H9 (cell line): ENCODE data around the gene EXOSC1. TPM values are rescaled to one million over a fixed set of nuclear protein-coding genes. Genes with fewer than 3 reads are reported as not detected.

ENCODE experiments used
- DNase-seq: peaks from one replicate; pipeline ENCODE4 v3.0.0-alpha.2; 2017
- H2AFZ ChIP-seq: one replicate; pipeline ENCODE4 v1.6.1; 2013; ENCODE audit warnings: mild to moderate bottlenecking, low read length, control low read depth, moderate library complexity
- H2AK5ac ChIP-seq: 2 replicates; pipeline ENCODE4 v1.6.1; 2013; ENCODE audit warnings: low read length, control low read depth, mixed read lengths; ENCODE audit not compliant: insufficient read length
- H2BK120ac ChIP-seq: one replicate; pipeline ENCODE4 v1.6.1; 2013; ENCODE audit warnings: low read depth, mild to moderate bottlenecking, low read length, control low read depth, inconsistent platforms; ENCODE audit not compliant: poor library complexity, severe bottlenecking
- H2BK12ac ChIP-seq: 2 replicates; pipeline ENCODE4 v1.6.1; 2013; ENCODE audit warnings: low read length, control low read depth, mixed read lengths, low read depth; ENCODE audit not compliant: insufficient read length
- H2BK15ac ChIP-seq: 2 replicates; pipeline ENCODE4 v1.6.1; 2013; ENCODE audit warnings: low read depth, low read length, control low read depth
- H2BK20ac ChIP-seq: one replicate; pipeline ENCODE4 v1.6.1; 2013; ENCODE audit warnings: low read depth, mild to moderate bottlenecking, low read length, control low read depth, inconsistent platforms; ENCODE audit not compliant: poor library complexity, severe bottlenecking
- H2BK5ac ChIP-seq: 2 replicates; pipeline ENCODE4 v1.6.1; 2013; ENCODE audit warnings: low read length, control low read depth, mixed read lengths; ENCODE audit not compliant: insufficient read length
- H3K14ac ChIP-seq: 2 replicates; pipeline ENCODE4 v1.6.1; 2013; ENCODE audit warnings: low read length, control low read depth; ENCODE audit not compliant: insufficient read depth
- H3K18ac ChIP-seq: 2 replicates; pipeline ENCODE4 v1.6.1; 2013; ENCODE audit warnings: low read depth, mild to moderate bottlenecking, mixed read lengths, low read length, control low read depth; ENCODE audit not compliant: insufficient read length
- H3K23ac ChIP-seq: 2 replicates; pipeline ENCODE4 v1.6.1; 2013; ENCODE audit warnings: low read length, control low read depth, mixed read lengths, low read depth; ENCODE audit not compliant: insufficient read length
- H3K23me2 ChIP-seq: 2 replicates; pipeline ENCODE4 v1.6.1; 2013; ENCODE audit warnings: low read depth, mild to moderate bottlenecking, mixed read lengths, low read length, control low read depth; ENCODE audit not compliant: insufficient read length, poor library complexity, severe bottlenecking
- H3K27ac ChIP-seq: 2 replicates; pipeline ENCODE4 v1.5.1; 2013; ENCODE audit warnings: low read length, control low read depth, mixed read lengths, low read depth; ENCODE audit not compliant: insufficient read length
- H3K27me3 ChIP-seq: 2 replicates; pipeline ENCODE4 v1.6.1; 2013; ENCODE audit warnings: low read length, control low read depth, inconsistent platforms; ENCODE audit not compliant: insufficient read depth
- H3K4ac ChIP-seq: 2 replicates; pipeline ENCODE4 v1.6.1; 2013; ENCODE audit warnings: low read depth, mild to moderate bottlenecking, control low read depth, inconsistent platforms, low read length, moderate library complexity
- H3K4me1 ChIP-seq: 2 replicates; pipeline ENCODE4 v1.6.1; 2013; ENCODE audit warnings: low read length, control low read depth, inconsistent platforms; ENCODE audit not compliant: insufficient read depth
- H3K4me2 ChIP-seq: 2 replicates; pipeline ENCODE4 v1.6.1; 2013; ENCODE audit warnings: low read length, control low read depth, mixed read lengths; ENCODE audit not compliant: insufficient read length, insufficient read depth
- H3K56ac ChIP-seq: 2 replicates; pipeline ENCODE4 v1.6.1; 2013; ENCODE audit warnings: low read depth, mild to moderate bottlenecking, mixed read lengths, low read length, control low read depth; ENCODE audit not compliant: insufficient read length
- H3K79me1 ChIP-seq: 2 replicates; pipeline ENCODE4 v1.6.1; 2013; ENCODE audit warnings: low read depth, mild to moderate bottlenecking, moderate library complexity, low read length, control low read depth, inconsistent platforms; ENCODE audit not compliant: insufficient read depth, poor library complexity, severe bottlenecking
- H3K79me2 ChIP-seq: 2 replicates; pipeline ENCODE4 v1.6.1; 2013; ENCODE audit warnings: low read length, control low read depth, inconsistent platforms; ENCODE audit not compliant: insufficient read depth
- H3K9ac ChIP-seq: 2 replicates; pipeline ENCODE4 v1.6.1; 2013; ENCODE audit warnings: low read length, control low read depth, mixed read lengths; ENCODE audit not compliant: insufficient read length; ENCODE audit errors: extremely low read depth
- H3K9me3 ChIP-seq: one replicate; pipeline ENCODE4 v1.6.1; 2013; ENCODE audit warnings: low read depth, low read length, inconsistent platforms; ENCODE audit not compliant: control insufficient read depth
- H3T11ph ChIP-seq: one replicate; pipeline ENCODE4 v1.6.1; 2013; ENCODE audit warnings: mild to moderate bottlenecking, low read length, control low read depth, inconsistent platforms
- H4K20me1 ChIP-seq: one replicate; pipeline ENCODE4 v1.6.1; 2013; ENCODE audit not compliant: control insufficient read depth, insufficient read length, insufficient read depth
- H4K5ac ChIP-seq: 2 replicates; pipeline ENCODE4 v1.6.1; 2013; ENCODE audit warnings: low read depth, mild to moderate bottlenecking, mixed read lengths, low read length, control low read depth; ENCODE audit not compliant: insufficient read length
- H4K8ac ChIP-seq: replicated peaks from 2 replicates; pipeline ENCODE4 v1.6.1; 2013; ENCODE audit warnings: low read length, control low read depth, mixed read lengths, low read depth; ENCODE audit not compliant: insufficient read length
- H4K91ac ChIP-seq: 2 replicates; pipeline ENCODE4 v1.6.1; 2013; ENCODE audit warnings: low read depth, mild to moderate bottlenecking, moderate library complexity, mixed read lengths, low read length, control low read depth; ENCODE audit not compliant: insufficient read length
- H3K27ac Mint-ChIP-seq, 3 experiments: 2 replicates in 2 of 3; 3 replicates in 1 of 3; pipeline ENCODE4 v1.8.0; 2020 to 2021; ENCODE audit warnings: mixed read lengths in 3 of 3, mild to moderate bottlenecking in 1 of 3, moderate library complexity in 1 of 3
- H3K27me3 Mint-ChIP-seq: 2 replicates; pipeline ENCODE4 v1.8.0; 2021; ENCODE audit warnings: low read depth, mild to moderate bottlenecking, moderate library complexity, mixed read lengths
- H3K36me3 Mint-ChIP-seq, 3 experiments: 2 replicates in 2 of 3; 3 replicates in 1 of 3; pipeline ENCODE4 v1.8.0; 2020 to 2021; ENCODE audit warnings: low read depth in 3 of 3, mixed read lengths in 3 of 3; ENCODE audit not compliant: insufficient read depth in 1 of 3
- H3K4me1 Mint-ChIP-seq, 2 experiments: 2 replicates each; pipeline ENCODE4 v1.8.0; 2020; ENCODE audit warnings: mixed read lengths in 2 of 2
- H3K4me3 Mint-ChIP-seq, 2 experiments: 2 replicates in 1 of 2; 3 replicates in 1 of 2; pipeline ENCODE4 v1.8.0; 2020 to 2021; ENCODE audit warnings: mild to moderate bottlenecking in 2 of 2, mixed read lengths in 2 of 2, moderate library complexity in 1 of 2
- H3K9me3 Mint-ChIP-seq, 2 experiments: 2 replicates in 1 of 2; 3 replicates in 1 of 2; pipeline ENCODE4 v1.8.0; 2020; ENCODE audit warnings: mild to moderate bottlenecking in 2 of 2, mixed read lengths in 2 of 2, moderate library complexity in 1 of 2
- CTCF ChIP-seq: fragments of 200-600 bp; sonication (generic); conservative IDR thresholded peaks from 3 replicates; pipeline ENCODE4 v1.8.0; 2021; ENCODE audit warnings: antibody characterized with exemption, mild to moderate bottlenecking
- WGBS: extraction: QIAGEN DNeasy Blood & Tissue Kit; methylation state at CpG from one replicate; pipeline ENCODE4 v1.1.7; 2013; ENCODE audit warnings: missing lambda C conversion rate, low lambda C conversion rate, mixed read lengths; ENCODE audit not compliant: insufficient read length; ENCODE audit errors: extremely low coverage; 5-methylcytosine and 5-hydroxymethylcytosine counted together
- total RNA-seq: library from RNA; stranded (reverse); gene quantifications from 2 replicates; pipeline ENCODE4 v1.2.1, GENCODE V29; 2021

Gene EXOSC1
- total RNA-seq, 1 experiment from 2014 or later: 66.4 TPM

- H3K27me3 ChIP-seq: no peaks in the 10 kb centered on the region
- no peak overlapping the region for H3K23ac ChIP-seq
- H3K9ac ChIP-seq: no peak overlapping the region
- no peak overlapping the region for H2BK15ac ChIP-seq
- Mint-ChIP-seq H3K4me3 (peak overlapping the region in 1 of 2 experiments; percentile 73; a peak in 3 of 5 replicates), H3K9me3 (no peaks in the 10 kb centered on the region), H3K4me1 (peaks cover 0 to 1% of the 10 kb centered on the region in 2 experiments; a peak in 2 of 4 replicates), H3K36me3 (no peaks in the 10 kb centered on the region), H3K27ac (0 out of 7 replicates have a peak overlapping the region, but pooled peaks of 1 of the 3 experiments have one; percentile 65), H3K27me3 (no peaks in the 10 kb centered on the region)
- H3K4me2 ChIP-seq: no peak overlapping the region
- no peak overlapping the region for H2BK120ac ChIP-seq
- no peak overlapping the region for H3K56ac ChIP-seq
- no peak overlapping the region for H3K27ac ChIP-seq
- WGBS: no CpG with 5 or more reads among the region's 2 CpGs
- no peaks in the 10 kb centered on the region for H4K20me1 ChIP-seq
- H4K91ac ChIP-seq: no peak overlapping the region
- no peak overlapping the region for H2BK20ac ChIP-seq
- H3K23me2 ChIP-seq: peaks cover 3% of the 10 kb centered on the region
- H4K8ac ChIP-seq: no peak overlapping the region
- no peak overlapping the region for H3T11ph ChIP-seq
- H2AK5ac ChIP-seq: no peak overlapping the region
- no peak overlapping the region for H3K18ac ChIP-seq
- H3K79me2 ChIP-seq: no peaks in the 10 kb centered on the region
- no peaks in the 10 kb centered on the region for H3K4me1 ChIP-seq
- no peak overlapping the region for H3K14ac ChIP-seq
- H2AFZ ChIP-seq: no peak overlapping the region
- H3K79me1 ChIP-seq: no peaks in the 10 kb centered on the region
- H2BK5ac ChIP-seq: no peak overlapping the region
- H2BK12ac ChIP-seq: no peak overlapping the region
- no peak overlapping the region for H3K4ac ChIP-seq
- H4K5ac ChIP-seq: no peak overlapping the region
- no peaks in the 10 kb centered on the region for H3K9me3 ChIP-seq
- no peak for DNase-seq
- no peak for TF ChIP-seq CTCF
Measured at GRCh38 chr10:97407952-97408248, 37.9 kb downstream of the EXOSC1 start.
